GM23338 (cell line): ENCODE measurements around the gene S100P.

Experiments used
- CTCF ChIP-seq, 2 experiments: fragments of 200-600 bp in 1 of 2; sonication (generic) in 1 of 2; conservative IDR thresholded peaks; 2 replicates each; pipeline versions ENCODE4 v1.5.1 to v1.6.1; 2016 to 2017; ENCODE audit warnings: antibody characterized with exemption in 2 of 2, low read depth in 2 of 2, mild to moderate bottlenecking in 2 of 2, moderate library complexity in 1 of 2
- EZH2 ChIP-seq: fragments of 200-600 bp; sonication (generic); IDR thresholded peaks from one replicate; pipeline ENCODE4 v1.8.0; 2017; ENCODE audit warnings: antibody characterized with exemption, mild to moderate bottlenecking, low read depth; ENCODE audit not compliant: unreplicated experiment
- EZH2phosphoT487 ChIP-seq: fragments of 200-600 bp; sonication (generic); IDR thresholded peaks from one replicate; pipeline ENCODE4 v1.8.1; 2018; ENCODE audit warnings: antibody characterized with exemption; ENCODE audit not compliant: unreplicated experiment
- POLR2AphosphoS5 ChIP-seq: IDR thresholded peaks from 2 replicates; pipeline ENCODE4 v1.6.1; 2016; ENCODE audit warnings: antibody characterized with exemption, low read depth
- REST ChIP-seq: IDR thresholded peaks from one replicate; pipeline ENCODE4 v1.6.1; 2018; ENCODE audit warnings: antibody characterized with exemption; ENCODE audit not compliant: unreplicated experiment
- STAT1 ChIP-seq: IDR thresholded peaks from one replicate; pipeline ENCODE4 v1.6.1; 2016; ENCODE audit warnings: antibody characterized with exemption; ENCODE audit not compliant: unreplicated experiment

- TF ChIP-seq EZH2 (no peak), POLR2AphosphoS5 (no peak), CTCF (conservative IDR thresholded peaks at IDR 0.05; ENCODE audit: low read depth in 2 of 2) (no peak), REST (no peak), EZH2phosphoT487 (no peak), STAT1 (no peak)
These were observed 46.2 kb downstream of the S100P start for GRCh38 chr4:6739920-6740319.
